ENCODE data around the gene PLET1. TPM values are rescaled to one million over a fixed set of nuclear protein-coding genes. Genes with fewer than 3 reads are reported as not detected.

PLET1 gene
- total and polyA plus RNA-seq, 9 of the 15 experiments (the other 6 are each of a cell fraction or from before 2014, with no cell fraction given) = not detected

DNA sequence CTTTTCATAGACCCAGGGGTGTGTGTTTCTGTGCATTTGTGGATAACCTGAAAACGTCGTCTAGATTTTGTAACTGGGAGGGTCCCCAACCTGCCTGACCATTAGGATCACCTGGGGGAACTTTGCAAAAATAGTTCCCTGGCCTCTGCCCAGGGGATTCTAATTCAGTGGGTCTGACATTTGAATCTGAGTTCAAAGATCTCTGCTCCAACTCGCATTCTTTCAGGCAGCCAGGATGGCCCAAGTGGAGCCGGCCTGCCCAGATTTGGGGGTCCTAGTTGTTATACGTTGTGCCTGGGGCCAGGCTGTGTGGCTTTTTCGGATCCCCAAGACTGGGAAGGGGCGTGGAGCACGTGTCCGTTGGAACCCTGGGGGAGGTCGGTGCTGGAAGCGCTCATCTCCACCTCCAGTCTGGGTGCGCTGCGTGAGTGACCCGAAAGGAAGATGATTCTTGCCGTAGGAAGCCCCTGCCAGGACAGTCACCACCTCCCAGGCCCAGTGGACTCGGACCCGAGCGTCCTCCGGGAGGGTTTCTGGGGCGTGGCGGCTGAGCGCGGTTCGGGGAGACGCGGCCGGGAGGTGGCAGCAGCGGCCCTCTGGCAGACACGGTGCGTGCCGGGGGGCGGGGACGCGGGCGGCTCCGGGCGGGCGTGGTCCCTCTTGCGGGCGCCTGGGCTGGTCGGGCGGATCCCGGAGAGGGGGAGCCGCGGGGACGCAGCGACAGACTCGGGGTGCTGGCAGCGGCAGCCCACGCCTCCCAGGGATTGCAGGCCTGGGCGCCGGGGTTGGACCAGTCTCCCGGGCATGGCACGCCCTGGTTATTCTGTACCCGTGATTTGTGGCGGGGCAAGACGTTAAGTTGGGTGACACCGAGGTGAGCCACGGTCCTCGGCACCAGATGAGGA, 29.2 kb upstream of the PLET1 start (continued):
- TF ChIP-seq, protein P1, sequence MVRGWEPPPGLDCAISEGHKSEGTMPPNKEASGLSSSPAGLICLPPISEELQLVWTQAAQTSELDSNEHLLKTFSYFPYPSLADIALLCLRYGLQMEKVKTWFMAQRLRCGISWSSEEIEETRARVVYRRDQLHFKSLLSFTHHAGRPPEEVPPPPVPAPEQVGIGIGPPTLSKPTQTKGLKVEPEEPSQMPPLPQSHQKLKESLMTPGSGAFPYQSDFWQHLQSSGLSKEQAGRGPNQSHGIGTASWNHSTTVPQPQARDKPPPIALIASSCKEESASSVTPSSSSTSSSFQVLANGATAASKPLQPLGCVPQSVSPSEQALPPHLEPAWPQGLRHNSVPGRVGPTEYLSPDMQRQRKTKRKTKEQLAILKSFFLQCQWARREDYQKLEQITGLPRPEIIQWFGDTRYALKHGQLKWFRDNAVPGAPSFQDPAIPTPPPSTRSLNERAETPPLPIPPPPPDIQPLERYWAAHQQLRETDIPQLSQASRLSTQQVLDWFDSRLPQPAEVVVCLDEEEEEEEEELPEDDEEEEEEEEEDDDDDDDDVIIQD (CRISPR knock-in tag; IDR thresholded peaks at IDR 0.05) = no peak
- 0 out of 4 replicates have a peak, but pooled peaks of 1 of the 2 experiments have one; percentile 34 for TF ChIP-seq NONO (IDR thresholded peaks at IDR 0.05; ENCODE audit: low read depth in 2 of 2, low read length in 1 of 2)
- TF ChIP-seq ZNF174 (CRISPR knock-in tag; IDR thresholded peaks at IDR 0.05) = no peak
- TF ChIP-seq POLR2G (IDR thresholded peaks at IDR 0.05; ENCODE audit: low read depth, low read length) = 0 out of 2 replicates have a peak, but pooled peaks have one; percentile 16
- peak in 1 of 2 experiments; percentile 1; a peak in 1 of 4 replicates for TF ChIP-seq SIN3A (IDR thresholded peaks at IDR 0.05; ENCODE audit: borderline replicate concordance in 2 of 2, control insufficient read depth in 1 of 2, low read depth in 2 of 2, low read length in 2 of 2)
- no peak for TF ChIP-seq ZNF75A (CRISPR knock-in tag; IDR thresholded peaks at IDR 0.05)
- TF ChIP-seq CCNT2 (IDR thresholded peaks at IDR 0.05; ENCODE audit: borderline replicate concordance, extremely low read depth, insufficient read length, low read depth, low read length) = peak; percentile 31
- TF ChIP-seq IRF1 (CRISPR knock-in tag; IDR thresholded peaks at IDR 0.05; ENCODE audit: borderline replicate concordance) = no peak
- TF ChIP-seq SOX6 (IDR thresholded peaks at IDR 0.05) = no peak
- peak; percentile 80 for TF ChIP-seq CTBP1 (IDR thresholded peaks at IDR 0.05; ENCODE audit: borderline replicate concordance)
- TF ChIP-seq ZNF398 (CRISPR knock-in tag; IDR thresholded peaks at IDR 0.05) = no peak
- no peak for TF ChIP-seq NFIC (IDR thresholded peaks at IDR 0.05)
- TF ChIP-seq, protein P2, sequence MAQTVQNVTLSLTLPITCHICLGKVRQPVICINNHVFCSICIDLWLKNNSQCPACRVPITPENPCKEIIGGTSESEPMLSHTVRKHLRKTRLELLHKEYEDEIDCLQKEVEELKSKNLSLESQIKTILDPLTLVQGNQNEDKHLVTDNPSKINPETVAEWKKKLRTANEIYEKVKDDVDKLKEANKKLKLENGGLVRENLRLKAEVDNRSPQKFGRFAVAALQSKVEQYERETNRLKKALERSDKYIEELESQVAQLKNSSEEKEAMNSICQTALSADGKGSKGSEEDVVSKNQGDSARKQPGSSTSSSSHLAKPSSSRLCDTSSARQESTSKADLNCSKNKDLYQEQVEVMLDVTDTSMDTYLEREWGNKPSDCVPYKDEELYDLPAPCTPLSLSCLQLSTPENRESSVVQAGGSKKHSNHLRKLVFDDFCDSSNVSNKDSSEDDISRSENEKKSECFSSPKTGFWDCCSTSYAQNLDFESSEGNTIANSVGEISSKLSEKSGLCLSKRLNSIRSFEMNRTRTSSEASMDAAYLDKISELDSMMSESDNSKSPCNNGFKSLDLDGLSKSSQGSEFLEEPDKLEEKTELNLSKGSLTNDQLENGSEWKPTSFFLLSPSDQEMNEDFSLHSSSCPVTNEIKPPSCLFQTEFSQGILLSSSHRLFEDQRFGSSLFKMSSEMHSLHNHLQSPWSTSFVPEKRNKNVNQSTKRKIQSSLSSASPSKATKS (CRISPR knock-in tag; IDR thresholded peaks at IDR 0.05) = no peak
- TF ChIP-seq SREBF2 (CRISPR knock-in tag; IDR thresholded peaks at IDR 0.05) = no peak
- peak; percentile 69; the same call in 1 of the 2 replicates for TF ChIP-seq STAG1 (CRISPR knock-in tag; IDR thresholded peaks at IDR 0.05; ENCODE audit: borderline replicate concordance)
- no peak for TF ChIP-seq RFX5 (IDR thresholded peaks at IDR 0.05; ENCODE audit: low read depth, low read length)
- TF ChIP-seq ZNF197 (CRISPR knock-in tag; IDR thresholded peaks at IDR 0.05; ENCODE audit: low read depth) = no peak
- TF ChIP-seq RFX1 (IDR thresholded peaks at IDR 0.05) = no peak
- TF ChIP-seq RBM34 (IDR thresholded peaks at IDR 0.05; ENCODE audit: borderline replicate concordance, insufficient read depth, low read length) = no peak
- TF ChIP-seq CXXC5 (CRISPR knock-in tag; IDR thresholded peaks at IDR 0.05) = peak; percentile 79
